B cell (primary cell): Measurements from ENCODE around the gene TUBA1C. TPM values are rescaled to one million over a fixed set of nuclear protein-coding genes. Genes with fewer than 3 reads are reported as not detected.
"Not testable (repeated sequence)": the region's sequence is repeated elsewhere in the genome, so short reads cannot be mapped to it uniquely, and the experiment has no call there.

Experiments used
- ATAC-seq: fragments of 200-7000 bp; cut with Tn5 transposase; one replicate; pipeline ENCODE4 v1.10.0; 2021; ENCODE audit warnings: low read depth, mild to moderate bottlenecking, moderate number of reproducible peaks, moderate library complexity
- CTCF ChIA-PET: fragments of 350-600 bp; sonication (Branson Sonifier 250); formaldehyde crosslinking; loops from one replicate; lab custom pipeline; 2021; ENCODE audit warnings: antibody characterized with exemption, inconsistent platforms; lab: Charles Lee
- POLR2A ChIA-PET: fragments of 350-600 bp; sonication (Branson Sonifier 250); formaldehyde crosslinking; loops from one replicate; lab custom pipeline; 2021; ENCODE audit warnings: antibody characterized with exemption; lab: Charles Lee
- DNase-seq: peaks from one replicate; pipeline ENCODE4 v3.0.0; 2013
- H2AFZ ChIP-seq: 2 replicates; pipeline ENCODE4 v1.6.1; 2012; ENCODE audit warnings: mild to moderate bottlenecking, low read depth, low read length; ENCODE audit not compliant: insufficient read depth, poor library complexity, severe bottlenecking
- H3K27ac ChIP-seq, 2 donors: 1 replicate in 1 of 2; 2 replicates in 1 of 2; pipeline ENCODE4 v1.5.1; 2012 to 2013; ENCODE audit warnings: low read length in 2 of 2, mild to moderate bottlenecking in 2 of 2, moderate library complexity in 1 of 2
- H3K27me3 ChIP-seq, 4 experiments: fragments of 200-600 bp in 1 of 4; sonication (generic) in 1 of 4; replicated peaks in 1 of 4; 1 replicate in 2 of 4; 2 replicates in 2 of 4; pipeline versions ENCODE4 v1.6.1 to v1.7.0; 2013 to 2016; ENCODE audit warnings: low read length in 3 of 4, mild to moderate bottlenecking in 2 of 4, mixed read lengths in 1 of 4, moderate library complexity in 1 of 4; ENCODE audit not compliant: insufficient read depth in 4 of 4, control insufficient read depth in 3 of 4; ENCODE audit errors: control extremely low read depth in 1 of 4
- H3K36me3 ChIP-seq, 2 experiments: replicated peaks in 1 of 2; 1 replicate in 1 of 2; 2 replicates in 1 of 2; pipeline versions ENCODE4 v1.6.1 to v1.7.1; 2013; ENCODE audit warnings: low read length in 1 of 2; ENCODE audit not compliant: insufficient read depth in 2 of 2, control insufficient read depth in 1 of 2; ENCODE audit errors: control extremely low read depth in 1 of 2, extremely low read depth in 1 of 2
- H3K4me1 ChIP-seq, 2 donors: fragments of 200-600 bp in 1 of 2; sonication (generic) in 1 of 2; 1 replicate in 1 of 2; 2 replicates in 1 of 2; pipeline versions ENCODE4 v1.5.1 to v1.6.1; 2013 to 2017; ENCODE audit warnings: low read length in 2 of 2; ENCODE audit not compliant: control insufficient read depth in 2 of 2, insufficient read depth in 2 of 2
- H3K4me2 ChIP-seq: replicated peaks from 2 replicates; pipeline ENCODE3; 2012; ENCODE audit warnings: mild to moderate bottlenecking, low read depth, low read length; ENCODE audit not compliant: poor library complexity, severe bottlenecking
- H3K4me3 ChIP-seq, 5 experiments: fragments of 200-600 bp in 1 of 5; sonication (generic) in 1 of 5; 1 replicate in 3 of 5; 2 replicates in 2 of 5; pipeline versions ENCODE4 v1.5.1 to v1.7.0; 2011 to 2016; ENCODE audit warnings: low read length in 4 of 5, mild to moderate bottlenecking in 4 of 5, low read depth in 2 of 5, control low read depth in 1 of 5, moderate library complexity in 1 of 5; ENCODE audit not compliant: insufficient read depth in 1 of 5; ENCODE audit errors: control extremely low read depth in 1 of 5, extremely low read depth in 1 of 5
- H3K79me2 ChIP-seq: fragments of 200-600 bp; sonication (generic); one replicate; pipeline ENCODE4 v1.6.0; 2016; ENCODE audit warnings: low read length; ENCODE audit not compliant: control insufficient read depth, insufficient read depth
- H3K9ac ChIP-seq: fragments of 200-600 bp; sonication (generic); 2 replicates; pipeline ENCODE4 v1.6.1; 2017; ENCODE audit warnings: mild to moderate bottlenecking, low read length, moderate library complexity
- H3K9me3 ChIP-seq, 3 donors: one replicate each; pipeline versions ENCODE4 v1.6.1 to v1.7.1; 2013; ENCODE audit warnings: low read length in 2 of 3; ENCODE audit not compliant: control insufficient read depth in 2 of 3, insufficient read depth in 1 of 3; ENCODE audit errors: control extremely low read depth in 1 of 3
- H4K20me1 ChIP-seq: 2 replicates; pipeline ENCODE4 v1.6.0; 2012; ENCODE audit warnings: mild to moderate bottlenecking, low read length; ENCODE audit not compliant: insufficient read depth, control insufficient read depth, poor library complexity, severe bottlenecking
- H3K27ac Mint-ChIP-seq: one replicate; pipeline ENCODE4 v1.8.0; 2021; ENCODE audit warnings: mixed read lengths
- H3K27me3 Mint-ChIP-seq: one replicate; pipeline ENCODE4 v1.8.0; 2021; ENCODE audit warnings: mixed read lengths
- H3K4me1 Mint-ChIP-seq: one replicate; pipeline ENCODE4 v1.8.0; 2021; ENCODE audit warnings: mixed read lengths
- H3K4me3 Mint-ChIP-seq: one replicate; pipeline ENCODE4 v1.8.0; 2021; ENCODE audit warnings: mixed read lengths
- H3K9me3 Mint-ChIP-seq: one replicate; pipeline ENCODE4 v1.8.0; 2022; ENCODE audit warnings: mixed read lengths; ENCODE audit not compliant: insufficient read depth
- EZH2 ChIP-seq: IDR thresholded peaks from 2 replicates; pipeline ENCODE4 v1.6.1; 2012; ENCODE audit warnings: borderline replicate concordance, low read depth, mild to moderate bottlenecking, moderate library complexity, low read length; ENCODE audit not compliant: insufficient read depth, poor library complexity, severe bottlenecking
- WGBS: methylation state at CpG from one replicate; pipeline ENCODE4 v1.1.5; 2013; ENCODE audit warnings: missing lambda C conversion rate; ENCODE audit not compliant: insufficient coverage; 5-methylcytosine and 5-hydroxymethylcytosine counted together
- intact Hi-C: fragments of 100-400 bp; cut with micrococcal nuclease; formaldehyde crosslinking; loops from one replicate; pipeline ENCODE4 v1.10.0; 2022
- polyA plus RNA-seq: library from polyadenylated mRNA; depleted of rRNA; stranded (reverse); fragments of >200 nt; gene quantifications from 2 replicates; pipeline ENCODE4 v1.2.3, GENCODE V29; 2012
- total RNA-seq, 2 donors: library from RNA; stranded (reverse); fragments of 120-200 nt in 1 of 2; gene quantifications; 1 replicate in 1 of 2; 2 replicates in 1 of 2; pipeline versions ENCODE4 v1.2.3 to v1.2.4, GENCODE V29; 2013 to 2022
- TF ChIP-seq, protein P1 (sequence below): fragments of 200-600 bp; IDR thresholded peaks from one replicate; pipeline ENCODE4 v1.8.0; 2022; ENCODE audit warnings: antibody characterized with exemption, mild to moderate bottlenecking

The TUBA1C gene
- total and polyA plus RNA-seq, 2 donors (not counting 1 experiment from before 2014, with no cell fraction given) = 34.9 to 121 TPM

DNA sequence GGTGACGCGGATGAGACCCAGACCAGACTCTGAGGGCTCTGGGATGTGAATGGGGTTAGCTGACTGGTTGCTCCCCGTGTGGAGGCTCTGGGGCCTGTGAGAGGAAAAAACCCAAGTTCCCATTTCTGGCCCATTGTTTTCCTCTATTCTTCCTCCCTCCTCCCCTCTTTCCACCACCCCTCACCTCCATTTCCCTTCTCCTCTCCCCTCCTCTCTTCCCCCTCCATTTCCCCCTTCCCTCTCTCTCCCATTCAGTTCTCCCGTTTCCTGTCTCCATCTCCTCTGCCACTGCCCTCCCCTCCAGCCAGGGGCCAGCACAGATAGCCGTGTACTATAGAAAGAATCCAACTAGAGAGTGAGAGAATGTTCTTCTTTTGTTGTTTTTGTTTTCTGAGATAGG is 17.4 kb downstream of the TUBA1C start:
- no peak overlapping the region for H3K27ac ChIP-seq
- DNase-seq (no peak), ATAC-seq (no peak)
- no peaks in the 10 kb centered on the region for H3K79me2 ChIP-seq
- H3K9ac ChIP-seq = no peak overlapping the region
- Mint-ChIP-seq H3K27me3 (peaks cover 13% of the 10 kb centered on the region), H3K4me1 (no peaks in the 10 kb centered on the region), H3K27ac (no peak overlapping the region), H3K4me3 (no peak overlapping the region), H3K9me3 (no peaks in the 10 kb centered on the region)
- no peak overlapping the region for H3K4me2 ChIP-seq
- TF ChIP-seq EZH2 = no peak
- TF ChIP-seq, protein P1, sequence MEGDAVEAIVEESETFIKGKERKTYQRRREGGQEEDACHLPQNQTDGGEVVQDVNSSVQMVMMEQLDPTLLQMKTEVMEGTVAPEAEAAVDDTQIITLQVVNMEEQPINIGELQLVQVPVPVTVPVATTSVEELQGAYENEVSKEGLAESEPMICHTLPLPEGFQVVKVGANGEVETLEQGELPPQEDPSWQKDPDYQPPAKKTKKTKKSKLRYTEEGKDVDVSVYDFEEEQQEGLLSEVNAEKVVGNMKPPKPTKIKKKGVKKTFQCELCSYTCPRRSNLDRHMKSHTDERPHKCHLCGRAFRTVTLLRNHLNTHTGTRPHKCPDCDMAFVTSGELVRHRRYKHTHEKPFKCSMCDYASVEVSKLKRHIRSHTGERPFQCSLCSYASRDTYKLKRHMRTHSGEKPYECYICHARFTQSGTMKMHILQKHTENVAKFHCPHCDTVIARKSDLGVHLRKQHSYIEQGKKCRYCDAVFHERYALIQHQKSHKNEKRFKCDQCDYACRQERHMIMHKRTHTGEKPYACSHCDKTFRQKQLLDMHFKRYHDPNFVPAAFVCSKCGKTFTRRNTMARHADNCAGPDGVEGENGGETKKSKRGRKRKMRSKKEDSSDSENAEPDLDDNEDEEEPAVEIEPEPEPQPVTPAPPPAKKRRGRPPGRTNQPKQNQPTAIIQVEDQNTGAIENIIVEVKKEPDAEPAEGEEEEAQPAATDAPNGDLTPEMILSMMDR = no peak
- H3K4me3 ChIP-seq = no peak overlapping the region
- peaks cover 0 to 15% (median 1%) of the 10 kb centered on the region in 4 experiments for H3K27me3 ChIP-seq
- no peaks in the 10 kb centered on the region for H3K9me3 ChIP-seq
- no peaks in the 10 kb centered on the region for H3K4me1 ChIP-seq
- intact Hi-C loops = no loop called here
- no peaks in the 10 kb centered on the region for H4K20me1 ChIP-seq
- no peaks in the 10 kb centered on the region for H3K36me3 ChIP-seq
- POLR2A ChIA-PET = interaction anchor here (0.7 kb wide), 1 partner anchor 188 kb away, joined by 4 read pairs; no protein-coding TSS in a partner anchor
- CTCF ChIA-PET = no interaction called here
- WGBS = 60% methylated on average over 2 of the region's 5 CpGs
- H2AFZ ChIP-seq = no peak overlapping the region

GRCh38 chr12:49282740-49283375 is 18.0 kb downstream of the TUBA1C start:
- WGBS = no CpG with 5 or more reads among the region's 6 CpGs
- H2AFZ ChIP-seq, DNase-seq, intact Hi-C loops, H3K27ac ChIP-seq, H3K9me3 ChIP-seq, H3K79me2 ChIP-seq, H3K36me3 ChIP-seq, H3K9me3 Mint-ChIP-seq, H3K4me3 Mint-ChIP-seq, H3K27ac Mint-ChIP-seq, H3K9ac ChIP-seq, H4K20me1 ChIP-seq, ATAC-seq, H3K4me3 ChIP-seq, H3K4me2 ChIP-seq, H3K4me1 ChIP-seq, H3K4me1 Mint-ChIP-seq: not testable (repeated sequence)
- H3K27me3 ChIP-seq = peaks cover 0 to 16% (median 3%) of the 10 kb centered on the region in 4 experiments
- ChIA-PET POLR2A (interaction anchor here (0.7 kb wide), 1 partner anchor 189 kb away, joined by 4 read pairs; no protein-coding TSS in a partner anchor), CTCF (interaction anchor here (10.2 kb wide), 1 partner anchor 67 kb away, joined by 139 read pairs; the partner anchor contains the start of gene DNAJC22)
- H3K27me3 Mint-ChIP-seq = peaks cover 16% of the 10 kb centered on the region
